Sigmoid colon (tissue), 7 donors: ENCODE measurements around the gene KCNB1. TPM values are rescaled to one million over a fixed set of nuclear protein-coding genes. Genes with fewer than 3 reads are reported as not detected.
A peak's percentile ranks its signal among the peaks of the same experiment; 100 is the strongest.

Experiments used
- DNase-seq: peaks from one replicate; pipeline ENCODE4 v3.0.0-alpha.2; 2019
- H3K27ac ChIP-seq, 4 donors: fragments of 200-600 bp; sonication (generic); one replicate each; pipeline ENCODE4 v1.5.1; 2016 to 2019; ENCODE audit warnings: mild to moderate bottlenecking in 1 of 4
- H3K27me3 ChIP-seq, 3 donors: fragments of 200-600 bp; sonication (generic); one replicate each; pipeline ENCODE4 v1.5.1; 2019; ENCODE audit warnings: mild to moderate bottlenecking in 1 of 3
- H3K36me3 ChIP-seq, 4 donors: fragments of 200-600 bp; sonication (generic); one replicate each; pipeline ENCODE4 v1.5.1; 2016 to 2019
- H3K4me1 ChIP-seq, 4 donors: fragments of 200-600 bp; sonication (generic); one replicate each; pipeline ENCODE4 v1.5.1; 2017 to 2019
- H3K4me3 ChIP-seq, 4 donors: fragments of 200-600 bp; sonication (generic); one replicate each; pipeline ENCODE4 v1.5.1; 2017 to 2019; ENCODE audit warnings: mild to moderate bottlenecking in 2 of 4, moderate library complexity in 1 of 4
- H3K9me3 ChIP-seq, 4 donors: fragments of 200-600 bp in 3 of 4; sonication (generic) in 3 of 4; one replicate each; pipeline versions ENCODE4 v1.5.1 to v1.6.1; 2013 to 2019
- CTCF ChIP-seq, 4 experiments: fragments of 450-650 bp in 3 of 4; fragments of 200-600 bp in 1 of 4; IDR thresholded peaks; one replicate each; pipeline ENCODE4 v1.5.1; 2016 to 2019; ENCODE audit warnings: antibody characterized with exemption in 4 of 4, mild to moderate bottlenecking in 3 of 4, moderate library complexity in 2 of 4
- EP300 ChIP-seq, 4 donors: sonication (generic); formaldehyde crosslinking; IDR thresholded peaks; one replicate each; pipeline ENCODE4 v1.6.1; 2017; ENCODE audit warnings: antibody characterized with exemption in 4 of 4
- POLR2A ChIP-seq, 2 donors: fragments of 450-650 bp; IDR thresholded peaks; one replicate each; pipeline ENCODE4 v1.6.1; 2016; ENCODE audit warnings: antibody characterized with exemption in 2 of 2, mild to moderate bottlenecking in 2 of 2, moderate library complexity in 2 of 2
- POLR2AphosphoS5 ChIP-seq, 4 donors: sonication (generic); formaldehyde crosslinking; IDR thresholded peaks; one replicate each; pipeline ENCODE4 v1.6.1; 2017; ENCODE audit warnings: antibody characterized with exemption in 4 of 4
- WGBS, 2 donors: extraction: QIAGEN DNeasy Blood & Tissue Kit; methylation state at CpG; one replicate each; pipeline ENCODE4 v1.1.7; 2013; 5-methylcytosine and 5-hydroxymethylcytosine counted together
- intact Hi-C: fragments of 100-400 bp; cut with DNase I; formaldehyde crosslinking; loops from one replicate; pipeline ENCODE4 v1.15.1; 2023
- polyA plus RNA-seq, 3 donors: library from polyadenylated mRNA; stranded (reverse); fragments of 200-250 nt; gene quantifications; one replicate each; pipeline ENCODE4 v1.2.3, GENCODE V29; 2013
- total RNA-seq, 4 donors: library from RNA; depleted of rRNA; stranded (reverse); fragments of >200 nt; gene quantifications; one replicate each; pipeline ENCODE4 v1.1.0, GENCODE V29; 2016
- donor health status: healthy with polysubstance abuse.
- donor health status: Bipolar disorder and iron deficiency.
- donor health status: healthy.

KCNB1 gene
- total and polyA plus RNA-seq, 7 donors, result under 0.01 to 20.6 (median 14.6) TPM; not detected in 1

GRCh38 chr20:49496553-49497397 lies 14.3 kb upstream of the KCNB1 start:
- Histone ChIP-seq H3K27me3 (no peaks in the 10 kb centered on the region), H3K4me1 (no peaks in the 10 kb centered on the region), H3K27ac (no peak overlapping the region), H3K9me3 (no peaks in the 10 kb centered on the region), H3K4me3 (no peak overlapping the region), H3K36me3 (no peaks in the 10 kb centered on the region)
- intact Hi-C loops, result no loop called here
- 57 to 62% methylated on average over 5 of the region's 5 CpGs for WGBS, 2 donors
- no peak for DNase-seq
- TF ChIP-seq POLR2A (IDR thresholded peaks at IDR 0.05) (no peak), EP300 (IDR thresholded peaks at IDR 0.05) (no peak), CTCF (IDR thresholded peaks at IDR 0.05) (no peak), POLR2AphosphoS5 (IDR thresholded peaks at IDR 0.05) (no peak)

- no peaks in the 10 kb centered on the region for H3K27me3 ChIP-seq
- intact Hi-C loops, result no loop called here
- H3K4me1 ChIP-seq, result no peaks in the 10 kb centered on the region
- no peak for TF ChIP-seq POLR2A (IDR thresholded peaks at IDR 0.05)
- no peak for TF ChIP-seq EP300 (IDR thresholded peaks at IDR 0.05)
- TF ChIP-seq CTCF (IDR thresholded peaks at IDR 0.05), result no peak
- TF ChIP-seq POLR2AphosphoS5 (IDR thresholded peaks at IDR 0.05), result no peak
- no peak overlapping the region for H3K4me3 ChIP-seq
- H3K27ac ChIP-seq, result no peak overlapping the region
- no peak for DNase-seq
- no peaks in the 10 kb centered on the region for H3K9me3 ChIP-seq
- WGBS, 2 donors, result 84 to 89% methylated on average over 4 of the region's 4 CpGs
- H3K36me3 ChIP-seq, result no peaks in the 10 kb centered on the region
Observed at GRCh38 chr20:49496043-49496442, 13.6 kb upstream of the KCNB1 start.

- H3K27me3 ChIP-seq, result no peaks in the 10 kb centered on the region
- no peaks in the 10 kb centered on the region for H3K36me3 ChIP-seq
- no peak overlapping the region for H3K4me3 ChIP-seq
- H3K4me1 ChIP-seq, result no peaks in the 10 kb centered on the region
- no peaks in the 10 kb centered on the region for H3K9me3 ChIP-seq
- TF ChIP-seq EP300 (IDR thresholded peaks at IDR 0.05), result no peak
- no peak for TF ChIP-seq POLR2A (IDR thresholded peaks at IDR 0.05)
- TF ChIP-seq POLR2AphosphoS5 (IDR thresholded peaks at IDR 0.05), result no peak
- TF ChIP-seq CTCF (IDR thresholded peaks at IDR 0.05), result no peak
- peak; percentile 7 for DNase-seq
- H3K27ac ChIP-seq, result no peak overlapping the region
- 74 to 84% methylated on average over 1 of the region's 1 CpG for WGBS, 2 donors
- intact Hi-C loops, result no loop called here
Observed at GRCh38 chr20:49490689-49491088, 8.2 kb upstream of the KCNB1 start.

GRCh38 chr20:49489688-49490087 lies 7.2 kb upstream of the KCNB1 start:
- Histone ChIP-seq H3K27me3 (no peaks in the 10 kb centered on the region), H3K36me3 (no peaks in the 10 kb centered on the region), H3K4me1 (peaks cover 0 to 3% (median under 1%) of the 10 kb centered on the region in 4 donors), H3K9me3 (no peaks in the 10 kb centered on the region), H3K4me3 (no peak overlapping the region), H3K27ac (no peak overlapping the region)
- DNase-seq, result no peak
- intact Hi-C loops, result no loop called here
- TF ChIP-seq EP300 (IDR thresholded peaks at IDR 0.05) (no peak), POLR2AphosphoS5 (IDR thresholded peaks at IDR 0.05) (no peak), CTCF (IDR thresholded peaks at IDR 0.05) (no peak), POLR2A (IDR thresholded peaks at IDR 0.05) (no peak)
- 91 to 93% methylated on average over 5 of the region's 5 CpGs for WGBS, 2 donors
